DOHH2 (cell line): ENCODE measurements around the gene LRRC58.

Experiments
- EZH2phosphoT487 ChIP-seq: fragments of 200-600 bp; sonication (generic); IDR thresholded peaks from 2 replicates; pipeline ENCODE4 v1.6.1; 2017; ENCODE audit warnings: borderline replicate concordance, mild to moderate bottlenecking, antibody characterized with exemption, low read length, moderate library complexity, mixed read lengths
- TF ChIP-seq, protein P1 (sequence below): fragments of 200-600 bp; sonication (generic); IDR thresholded peaks from one replicate; pipeline ENCODE4 v1.5.1; 2014; ENCODE audit warnings: antibody characterized with exemption, mild to moderate bottlenecking, low read depth, low read length; ENCODE audit not compliant: poor library complexity, severe bottlenecking

DNA sequence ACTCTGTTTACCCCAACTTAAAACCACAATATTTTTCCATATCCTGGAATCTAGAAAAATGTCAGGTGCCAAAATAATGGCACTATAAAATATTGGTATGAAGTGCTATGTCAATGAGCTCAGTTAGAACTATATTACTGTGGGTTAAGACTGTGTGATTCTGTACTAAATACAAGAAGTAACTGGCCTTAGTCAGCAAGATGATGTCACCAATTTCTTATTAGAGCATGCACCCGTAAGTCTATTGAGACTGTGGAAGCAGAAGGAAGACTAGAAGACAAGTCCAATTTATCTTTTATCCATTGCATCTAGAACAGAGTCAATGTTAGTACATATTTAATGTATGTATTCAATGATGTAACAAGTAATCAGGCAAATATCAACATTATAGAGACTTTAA, 25.0 kb downstream of the LRRC58 start:
- TF ChIP-seq, protein P1, sequence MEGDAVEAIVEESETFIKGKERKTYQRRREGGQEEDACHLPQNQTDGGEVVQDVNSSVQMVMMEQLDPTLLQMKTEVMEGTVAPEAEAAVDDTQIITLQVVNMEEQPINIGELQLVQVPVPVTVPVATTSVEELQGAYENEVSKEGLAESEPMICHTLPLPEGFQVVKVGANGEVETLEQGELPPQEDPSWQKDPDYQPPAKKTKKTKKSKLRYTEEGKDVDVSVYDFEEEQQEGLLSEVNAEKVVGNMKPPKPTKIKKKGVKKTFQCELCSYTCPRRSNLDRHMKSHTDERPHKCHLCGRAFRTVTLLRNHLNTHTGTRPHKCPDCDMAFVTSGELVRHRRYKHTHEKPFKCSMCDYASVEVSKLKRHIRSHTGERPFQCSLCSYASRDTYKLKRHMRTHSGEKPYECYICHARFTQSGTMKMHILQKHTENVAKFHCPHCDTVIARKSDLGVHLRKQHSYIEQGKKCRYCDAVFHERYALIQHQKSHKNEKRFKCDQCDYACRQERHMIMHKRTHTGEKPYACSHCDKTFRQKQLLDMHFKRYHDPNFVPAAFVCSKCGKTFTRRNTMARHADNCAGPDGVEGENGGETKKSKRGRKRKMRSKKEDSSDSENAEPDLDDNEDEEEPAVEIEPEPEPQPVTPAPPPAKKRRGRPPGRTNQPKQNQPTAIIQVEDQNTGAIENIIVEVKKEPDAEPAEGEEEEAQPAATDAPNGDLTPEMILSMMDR = no peak
- TF ChIP-seq EZH2phosphoT487 = no peak
